Upper lobe of right lung (tissue), 1 donor: ENCODE results near the gene IQGAP2. TPM values are rescaled to one million over a fixed set of nuclear protein-coding genes. Genes with fewer than 3 reads are reported as not detected.
"Not testable (repeated sequence)": the region's sequence is repeated elsewhere in the genome, so short reads cannot be mapped to it uniquely, and the experiment has no call there.

ENCODE experiments used
- ATAC-seq: fragments of 200-7000 bp; cut with Tn5 transposase; one replicate; pipeline ENCODE4 v1.9.1; 2020; ENCODE audit warnings: mild to moderate bottlenecking, moderate library complexity
- DNase-seq: peaks from one replicate; pipeline ENCODE4 v3.0.0-alpha.2; 2020
- H3K27ac ChIP-seq: fragments of 200-600 bp; one replicate; pipeline ENCODE4 v1.8.0; 2022
- H3K27me3 ChIP-seq: fragments of 200-600 bp; one replicate; pipeline ENCODE4 v1.8.0; 2022; ENCODE audit warnings: mild to moderate bottlenecking
- H3K36me3 ChIP-seq: fragments of 200-600 bp; one replicate; pipeline ENCODE4 v1.8.0; 2022
- H3K4me1 ChIP-seq: fragments of 200-600 bp; one replicate; pipeline ENCODE4 v1.8.0; 2022
- H3K4me3 ChIP-seq: fragments of 200-600 bp; one replicate; pipeline ENCODE4 v1.8.0; 2022; ENCODE audit warnings: mild to moderate bottlenecking
- H3K9me3 ChIP-seq: fragments of 200-600 bp; one replicate; pipeline ENCODE4 v1.8.0; 2022
- intact Hi-C: fragments of 100-400 bp; cut with DNase I; formaldehyde crosslinking; loops from one replicate; pipeline ENCODE4 v1.11.0; 2022
- total RNA-seq: library from RNA; stranded (reverse); fragmentation: NEBNext Ultra II Directional; extraction: Animal tissue kit (Norgen Biotek cat#: 25700); gene quantifications from one replicate; pipeline ENCODE4 v1.2.1, GENCODE V29; 2021
- TF ChIP-seq, protein P1 (sequence below): fragments of 200-600 bp; IDR thresholded peaks from one replicate; pipeline ENCODE4 v1.8.0; 2022; ENCODE audit warnings: antibody characterized with exemption
- donor health status: DM: no; HTN: yes; CAD: no; lungs with severe emphysema.

IQGAP2 gene
- total RNA-seq, 1 donor from 2014 or later = 31.0 TPM

GRCh38 chr5:76365561-76365960, 37.5 kb upstream of the IQGAP2 start:
- ATAC-seq (peak; percentile 52), DNase-seq (no peak)
- Histone ChIP-seq H3K9me3 (no peaks in the 10 kb centered on the region), H3K27ac (no peak overlapping the region), H3K27me3 (no peaks in the 10 kb centered on the region), H3K36me3 (no peaks in the 10 kb centered on the region), H3K4me1 (no peaks in the 10 kb centered on the region), H3K4me3 (no peak overlapping the region)
- intact Hi-C loops = no loop called here
- TF ChIP-seq, protein P1, sequence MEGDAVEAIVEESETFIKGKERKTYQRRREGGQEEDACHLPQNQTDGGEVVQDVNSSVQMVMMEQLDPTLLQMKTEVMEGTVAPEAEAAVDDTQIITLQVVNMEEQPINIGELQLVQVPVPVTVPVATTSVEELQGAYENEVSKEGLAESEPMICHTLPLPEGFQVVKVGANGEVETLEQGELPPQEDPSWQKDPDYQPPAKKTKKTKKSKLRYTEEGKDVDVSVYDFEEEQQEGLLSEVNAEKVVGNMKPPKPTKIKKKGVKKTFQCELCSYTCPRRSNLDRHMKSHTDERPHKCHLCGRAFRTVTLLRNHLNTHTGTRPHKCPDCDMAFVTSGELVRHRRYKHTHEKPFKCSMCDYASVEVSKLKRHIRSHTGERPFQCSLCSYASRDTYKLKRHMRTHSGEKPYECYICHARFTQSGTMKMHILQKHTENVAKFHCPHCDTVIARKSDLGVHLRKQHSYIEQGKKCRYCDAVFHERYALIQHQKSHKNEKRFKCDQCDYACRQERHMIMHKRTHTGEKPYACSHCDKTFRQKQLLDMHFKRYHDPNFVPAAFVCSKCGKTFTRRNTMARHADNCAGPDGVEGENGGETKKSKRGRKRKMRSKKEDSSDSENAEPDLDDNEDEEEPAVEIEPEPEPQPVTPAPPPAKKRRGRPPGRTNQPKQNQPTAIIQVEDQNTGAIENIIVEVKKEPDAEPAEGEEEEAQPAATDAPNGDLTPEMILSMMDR = no peak

GRCh38 chr5:76366596-76366995, 36.5 kb upstream of the IQGAP2 start:
- Histone ChIP-seq H3K4me1 (no peaks in the 10 kb centered on the region), H3K27ac (no peak overlapping the region), H3K4me3 (no peak overlapping the region), H3K9me3 (no peaks in the 10 kb centered on the region), H3K36me3 (no peaks in the 10 kb centered on the region), H3K27me3 (no peaks in the 10 kb centered on the region)
- intact Hi-C loops = no loop called here
- ATAC-seq = no peak
- TF ChIP-seq, protein P1 = no peak
- DNase-seq = no peak

- Histone ChIP-seq H3K36me3 (no peaks in the 10 kb centered on the region), H3K27ac (no peak overlapping the region), H3K9me3 (no peaks in the 10 kb centered on the region), H3K4me1 (no peaks in the 10 kb centered on the region), H3K27me3 (no peaks in the 10 kb centered on the region), H3K4me3 (no peak overlapping the region)
- no peak for ATAC-seq
- DNase-seq = no peak
- TF ChIP-seq, protein P1 = no peak
- intact Hi-C loops = no loop called here
Observed at GRCh38 chr5:76367623-76368371, 35.3 kb upstream of the IQGAP2 start.

- Histone ChIP-seq H3K27ac (no peak overlapping the region), H3K36me3 (no peaks in the 10 kb centered on the region), H3K4me1 (no peaks in the 10 kb centered on the region), H3K9me3 (no peaks in the 10 kb centered on the region), H3K4me3 (no peak overlapping the region), H3K27me3 (no peaks in the 10 kb centered on the region)
- intact Hi-C loops = no loop called here
- TF ChIP-seq, protein P1 = no peak
- ATAC-seq = no peak
- no peak for DNase-seq
Observed at GRCh38 chr5:76368941-76369340, 34.1 kb upstream of the IQGAP2 start.

DNA sequence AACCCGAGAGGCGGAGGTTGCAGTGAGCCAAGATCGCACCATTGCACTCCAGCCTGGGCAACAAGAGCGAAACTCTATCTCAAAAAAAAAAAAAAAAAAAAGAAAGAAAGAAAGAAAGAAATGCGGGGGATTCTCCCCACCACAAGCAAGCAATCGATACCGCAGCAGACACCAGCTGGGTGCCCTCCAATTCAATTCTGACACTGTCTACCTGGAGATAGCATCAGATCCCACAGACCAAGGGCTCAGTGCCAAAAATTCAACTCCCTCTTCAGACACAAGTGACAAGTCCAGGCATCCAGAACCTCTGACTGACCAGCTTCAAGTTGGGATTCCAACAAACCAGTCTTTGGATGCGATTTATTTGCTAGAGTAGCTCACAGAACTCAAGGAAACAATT, 33.4 kb upstream of the IQGAP2 start:
- DNase-seq, H3K27me3 ChIP-seq, H3K27ac ChIP-seq, H3K4me3 ChIP-seq, H3K36me3 ChIP-seq, intact Hi-C loops, H3K4me1 ChIP-seq, H3K9me3 ChIP-seq, ATAC-seq: not testable (repeated sequence)

- Histone ChIP-seq H3K27me3 (no peaks in the 10 kb centered on the region), H3K4me1 (no peaks in the 10 kb centered on the region), H3K9me3 (no peaks in the 10 kb centered on the region), H3K27ac (no peak overlapping the region), H3K4me3 (no peak overlapping the region), H3K36me3 (no peaks in the 10 kb centered on the region)
- ATAC-seq (no peak), DNase-seq (no peak)
- TF ChIP-seq, protein P1 = no peak
- intact Hi-C loops = no loop called here
Observed at GRCh38 chr5:76371960-76372322, 31.1 kb upstream of the IQGAP2 start.
